Endothelial cell of umbilical vein (primary cell): Measurements from ENCODE around the gene LRP3. TPM values are rescaled to one million over a fixed set of nuclear protein-coding genes. Genes with fewer than 3 reads are reported as not detected.
"Not testable (repeated sequence)": the region's sequence is repeated elsewhere in the genome, so short reads cannot be mapped to it uniquely, and the experiment has no call there.

Source experiments
- BruUV-seq: library from RNA; stranded (reverse); fragments of 400-500 nt; replicated peaks from 2 replicates; lab custom pipeline; 2021; lab: Mats Ljungman, UMichigan
- CTCF ChIA-PET: fragments of 300-600, 350-600 bp; sonication (Branson Sonifier 250); formaldehyde crosslinking; loops from one replicate; lab custom pipeline; 2021; ENCODE audit warnings: antibody characterized with exemption, inconsistent platforms; lab: Charles Lee
- POLR2A ChIA-PET: fragments of 300-600, 350-600 bp; sonication (Branson Sonifier 250); formaldehyde crosslinking; loops from one replicate; lab custom pipeline; 2021; ENCODE audit warnings: antibody characterized with exemption, inconsistent platforms; lab: Charles Lee
- DNase-seq: peaks from one replicate; pipeline ENCODE4 v3.0.0-alpha.2; 2011; ENCODE audit warnings: low read depth, low spot score
- FAIRE-seq: peaks from 2 replicates; lab custom pipeline; 2011; peaks lifted over from hg19 to GRCh38; lab: Jason Lieb, UNC
- H2AFZ ChIP-seq: 2 replicates; pipeline ENCODE4 v1.6.0; 2012; ENCODE audit warnings: low read depth, low read length, control low read depth, inconsistent platforms
- H3K27ac ChIP-seq: 2 replicates; pipeline ENCODE4 v1.5.1; 2011; ENCODE audit warnings: low read depth, mild to moderate bottlenecking, control low read depth, low read length, moderate library complexity; ENCODE audit not compliant: insufficient read depth
- H3K27me3 ChIP-seq, 2 experiments: 2 replicates each; pipeline versions ENCODE4 v1.6.0 to v1.6.1; 2011; ENCODE audit warnings: low read length in 2 of 2, mixed read lengths in 1 of 2; ENCODE audit not compliant: control insufficient read depth in 2 of 2, insufficient read depth in 2 of 2
- H3K36me3 ChIP-seq, 2 experiments: 2 replicates in 1 of 2; 3 replicates in 1 of 2; pipeline ENCODE4 v1.5.1; 2011; ENCODE audit warnings: low read length in 2 of 2, mild to moderate bottlenecking in 1 of 2, moderate library complexity in 1 of 2; ENCODE audit not compliant: control insufficient read depth in 2 of 2, insufficient read depth in 2 of 2; ENCODE audit errors: extremely low read depth in 1 of 2
- H3K4me1 ChIP-seq: 3 replicates; pipeline ENCODE4 v1.5.1; 2011; ENCODE audit warnings: mild to moderate bottlenecking, low read length; ENCODE audit not compliant: control insufficient read depth, insufficient read depth; ENCODE audit errors: extremely low read depth
- H3K4me2 ChIP-seq: 2 replicates; pipeline ENCODE4 v1.6.1; 2011; ENCODE audit warnings: low read length, control low read depth, mixed read lengths; ENCODE audit not compliant: insufficient read depth
- H3K4me3 ChIP-seq, 3 experiments: fragments of 200-600 bp in 1 of 3; sonication (generic), shearing (Covaris generic) in 1 of 3; replicated peaks in 1 of 3; 2 replicates each; pipeline ENCODE4 v1.5.1; 2011 to 2016; ENCODE audit warnings: control low read depth in 3 of 3, low read length in 3 of 3, mild to moderate bottlenecking in 2 of 3, inconsistent platforms in 1 of 3, low read depth in 1 of 3, moderate library complexity in 1 of 3; ENCODE audit not compliant: insufficient read depth in 1 of 3
- H3K79me2 ChIP-seq: 2 replicates; pipeline ENCODE4 v1.6.0; 2012; ENCODE audit warnings: low read length, inconsistent platforms; ENCODE audit not compliant: control insufficient read depth, insufficient read depth
- H3K9ac ChIP-seq: replicated peaks from 2 replicates; pipeline ENCODE3; 2011; ENCODE audit warnings: low read length, control low read depth; ENCODE audit not compliant: insufficient read depth; ENCODE audit errors: extremely low read depth
- H3K9me1 ChIP-seq: replicated peaks from 3 replicates; pipeline ENCODE4 v1.6.0; 2011; ENCODE audit warnings: mild to moderate bottlenecking, low read length; ENCODE audit not compliant: control insufficient read depth, insufficient read depth; ENCODE audit errors: extremely low read depth
- H3K9me3 ChIP-seq: replicated peaks from 2 replicates; pipeline ENCODE4 v1.5.1; 2012; ENCODE audit warnings: low read length, inconsistent platforms; ENCODE audit not compliant: control insufficient read depth, insufficient read depth
- H4K20me1 ChIP-seq: replicated peaks from 2 replicates; pipeline ENCODE3; 2011; ENCODE audit warnings: mild to moderate bottlenecking, low read length; ENCODE audit not compliant: control insufficient read depth, insufficient read depth; ENCODE audit errors: extremely low read depth
- CTCF ChIP-seq, 2 donors: IDR thresholded peaks; 1 replicate in 1 of 2; 2 replicates in 1 of 2; pipeline ENCODE4 v1.5.1; 2011; ENCODE audit warnings: low read length in 2 of 2, mild to moderate bottlenecking in 2 of 2, moderate library complexity in 2 of 2, control low read depth in 1 of 2, inconsistent platforms in 1 of 2, low read depth in 1 of 2; ENCODE audit not compliant: insufficient read depth in 1 of 2; ENCODE audit errors: extremely low read depth in 1 of 2
- EZH2 ChIP-seq: IDR thresholded peaks from 2 replicates; pipeline ENCODE4 v1.6.1; 2012; ENCODE audit warnings: borderline replicate concordance, low read depth, mild to moderate bottlenecking, moderate library complexity, low read length, inconsistent platforms; ENCODE audit not compliant: severe bottlenecking
- GATA2 ChIP-seq: IDR thresholded peaks from 2 replicates; pipeline ENCODE4 v1.7.0; 2011; ENCODE audit warnings: low read depth, mild to moderate bottlenecking, moderate library complexity, mixed read lengths, low read length; ENCODE audit not compliant: insufficient read length, insufficient read depth
- JUN ChIP-seq: IDR thresholded peaks from 2 replicates; pipeline ENCODE4 v1.6.1; 2011; ENCODE audit warnings: borderline replicate concordance, low read depth; ENCODE audit not compliant: insufficient read length, insufficient read depth
- POLR2AphosphoS5 ChIP-seq: IDR thresholded peaks from 2 replicates; pipeline ENCODE4 v1.6.1; 2012; ENCODE audit warnings: low read depth, mild to moderate bottlenecking, control low read depth, low read length, moderate library complexity; ENCODE audit not compliant: insufficient read depth
- dilution Hi-C: fragments of 300-500 bp; cut with MboI; formaldehyde crosslinking; loops from one replicate; pipeline ENCODE4 v1.15.0; 2019; ENCODE audit warnings: low sequenced_read_pairs; ENCODE audit not compliant: extremely low pct_ligation_motif_present
- intact Hi-C: fragments of 100-400 bp; cut with micrococcal nuclease; formaldehyde crosslinking; loops from one replicate; pipeline ENCODE4 v1.10.0; 2022
- polyA plus RNA-seq, 4 experiments: library from polyadenylated mRNA; depleted of rRNA in 3 of 4; stranded (reverse) in 3 of 4; unstranded in 1 of 4; fragments of >200 nt; gene quantifications; 2 replicates each; pipeline versions ENCODE4 v1.2.1 to v1.2.3, GENCODE V29; 2011 to 2012; ENCODE audit warnings: missing spikeins in 1 of 4
- total RNA-seq: library from RNA; stranded (reverse); gene quantifications from 2 replicates; pipeline ENCODE4 v1.2.3, GENCODE V29; 2021

LRP3 gene
- total and polyA plus RNA-seq, 2 donors (not counting 3 experiments of a cell fraction or from before 2014, with no cell fraction given), result 14.3 to 19.4 TPM

GRCh38 chr19:33189453-33189852, 4.7 kb upstream of the LRP3 start:
- Histone ChIP-seq H3K4me3 (no peak overlapping the region), H3K27ac (no peak overlapping the region), H3K36me3 (no peaks in the 10 kb centered on the region), H4K20me1 (no peaks in the 10 kb centered on the region), H3K27me3 (peaks cover 2 to 4% of the 10 kb centered on the region in 2 experiments), H3K79me2 (no peaks in the 10 kb centered on the region), H3K4me2 (no peak overlapping the region), H3K9ac (no peak overlapping the region), H3K9me3 (no peaks in the 10 kb centered on the region), H3K9me1 (no peaks in the 10 kb centered on the region), H3K4me1 (no peaks in the 10 kb centered on the region), H2AFZ (no peak overlapping the region)
- ChIA-PET POLR2A (no interaction called here), CTCF (no interaction called here)
- no TSS peak for BruUV-seq
- FAIRE-seq, result no peak
- TF ChIP-seq EZH2 (no peak), GATA2 (no peak), CTCF (IDR thresholded peaks at IDR 0.05; ENCODE audit: extremely low read depth in 1 of 2, insufficient read depth in 1 of 2, low read depth in 1 of 2, low read length in 2 of 2) (no peak), POLR2AphosphoS5 (no peak), JUN (no peak)
- dilution Hi-C loops (no loop called here), intact Hi-C loops (no loop called here)
- no peak for DNase-seq

GRCh38 chr19:33191092-33191491, 3.0 kb upstream of the LRP3 start:
- H3K4me3 ChIP-seq, H3K27me3 ChIP-seq, FAIRE-seq, POLR2A ChIA-PET, H3K36me3 ChIP-seq, H3K9me1 ChIP-seq, H4K20me1 ChIP-seq, BruUV-seq, H3K27ac ChIP-seq, H3K4me1 ChIP-seq, H2AFZ ChIP-seq, DNase-seq, H3K4me2 ChIP-seq, dilution Hi-C loops, H3K9ac ChIP-seq, intact Hi-C loops, H3K9me3 ChIP-seq, H3K79me2 ChIP-seq: not testable (repeated sequence)
- CTCF ChIA-PET, result interaction anchor here (0.6 to 0.9 kb wide), 2 partner anchors 66 to 164 kb away, joined by 3 read pairs; no protein-coding TSS in a partner anchor
